OCI-LY3 (cell line): ENCODE results near the gene EDN1.

Experiments
- EZH2phosphoT487 ChIP-seq: fragments of 200-600 bp; shearing (Covaris generic); IDR thresholded peaks from 2 replicates; pipeline ENCODE4 v1.6.1; 2018; ENCODE audit warnings: antibody characterized with exemption, mixed run types, low read depth
- TF ChIP-seq, protein P1 (sequence below): fragments of 200-600, 300-600 bp; sonication (generic); IDR thresholded peaks from 2 replicates; pipeline ENCODE4 v1.5.1; 2014; ENCODE audit warnings: antibody characterized with exemption, low read length, low read depth

DNA sequence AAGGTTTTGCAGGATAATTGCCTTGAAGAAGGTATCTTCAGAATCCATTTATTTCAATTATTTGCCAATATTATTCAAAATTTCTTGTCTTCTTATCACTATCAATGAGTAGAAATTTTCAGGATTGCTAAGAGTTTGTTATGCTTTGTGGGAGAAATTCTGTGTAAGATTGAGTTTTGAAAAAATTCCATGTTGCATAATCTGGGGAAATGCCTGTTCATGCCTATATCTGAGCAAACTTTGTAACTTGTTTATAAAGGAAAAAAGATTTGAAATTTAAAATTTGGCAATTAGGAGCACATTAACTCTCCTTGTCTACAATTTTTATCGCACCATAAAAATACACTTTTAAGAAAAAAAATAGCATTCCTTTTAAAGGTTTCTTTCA, 39.8 kb upstream of the EDN1 start:
- TF ChIP-seq, protein P1, sequence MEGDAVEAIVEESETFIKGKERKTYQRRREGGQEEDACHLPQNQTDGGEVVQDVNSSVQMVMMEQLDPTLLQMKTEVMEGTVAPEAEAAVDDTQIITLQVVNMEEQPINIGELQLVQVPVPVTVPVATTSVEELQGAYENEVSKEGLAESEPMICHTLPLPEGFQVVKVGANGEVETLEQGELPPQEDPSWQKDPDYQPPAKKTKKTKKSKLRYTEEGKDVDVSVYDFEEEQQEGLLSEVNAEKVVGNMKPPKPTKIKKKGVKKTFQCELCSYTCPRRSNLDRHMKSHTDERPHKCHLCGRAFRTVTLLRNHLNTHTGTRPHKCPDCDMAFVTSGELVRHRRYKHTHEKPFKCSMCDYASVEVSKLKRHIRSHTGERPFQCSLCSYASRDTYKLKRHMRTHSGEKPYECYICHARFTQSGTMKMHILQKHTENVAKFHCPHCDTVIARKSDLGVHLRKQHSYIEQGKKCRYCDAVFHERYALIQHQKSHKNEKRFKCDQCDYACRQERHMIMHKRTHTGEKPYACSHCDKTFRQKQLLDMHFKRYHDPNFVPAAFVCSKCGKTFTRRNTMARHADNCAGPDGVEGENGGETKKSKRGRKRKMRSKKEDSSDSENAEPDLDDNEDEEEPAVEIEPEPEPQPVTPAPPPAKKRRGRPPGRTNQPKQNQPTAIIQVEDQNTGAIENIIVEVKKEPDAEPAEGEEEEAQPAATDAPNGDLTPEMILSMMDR: no peak
- no peak for TF ChIP-seq EZH2phosphoT487
